ENCODE measurements around the gene C16orf95.
"Not testable (repeated sequence)": the region's sequence is repeated elsewhere in the genome, so short reads cannot be mapped to it uniquely, and the experiment has no call there.

Gene C16orf95

GRCh38 chr16:87316923-87317749 is at the start of gene C16orf95:
C16orf95 (minus strand) TSS chr16:87317392; CDS start chr16:87317242, 150 bp downstream.
- peak; percentile 96 to 97 for DNase-seq (ENCODE audit: low read depth in 2 of 2, low spot score in 1 of 2)

DNA sequence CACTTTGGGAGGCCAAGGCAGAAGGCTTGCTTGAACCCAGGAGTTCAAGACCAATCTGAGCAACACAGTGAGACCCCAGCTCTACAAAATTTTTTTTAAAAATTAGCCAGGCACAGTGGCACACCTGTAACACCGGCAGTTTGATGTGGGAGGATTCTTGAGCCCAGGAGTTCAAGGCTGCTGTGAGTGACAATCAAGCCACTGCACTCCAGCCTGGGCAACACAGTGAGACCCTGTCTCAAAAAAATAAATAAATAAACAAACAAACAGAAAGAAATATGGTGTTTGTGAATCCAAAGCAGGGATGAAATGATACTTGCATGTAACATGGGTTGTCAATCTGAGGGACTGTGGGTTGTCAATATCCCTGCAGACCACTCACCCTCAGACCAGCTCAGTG is 49.7 kb upstream of the C16orf95 start:
- no peak for DNase-seq (ENCODE audit: low read depth in 2 of 2, low spot score in 1 of 2)

DNA sequence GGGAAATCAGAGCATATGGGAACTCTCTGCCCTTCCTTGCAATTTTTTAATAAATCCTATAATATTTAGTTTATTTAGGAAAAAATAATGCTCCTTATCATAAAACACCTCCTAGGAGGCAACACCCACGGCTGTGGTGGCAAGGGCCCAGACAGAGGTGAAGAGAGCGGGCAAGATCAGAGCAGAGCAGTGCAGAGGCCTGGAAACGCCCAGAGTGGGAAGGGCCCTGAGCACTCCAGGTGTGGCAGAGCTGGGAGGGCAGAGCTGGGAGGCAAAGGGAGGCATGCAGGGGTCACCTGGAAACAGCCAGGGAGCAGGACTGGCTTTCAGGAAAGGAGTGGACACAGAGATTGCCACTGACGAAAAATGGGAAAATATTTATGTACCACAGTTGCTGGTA is 49.1 kb upstream of the C16orf95 start:
- DNase-seq (ENCODE audit: low read depth in 2 of 2, low spot score in 1 of 2): no peak

- DNase-seq (ENCODE audit: low read depth in 2 of 2, low spot score in 1 of 2): no peak
Measured at GRCh38 chr16:87365021-87365713, 48.0 kb upstream of the C16orf95 start.

DNA sequence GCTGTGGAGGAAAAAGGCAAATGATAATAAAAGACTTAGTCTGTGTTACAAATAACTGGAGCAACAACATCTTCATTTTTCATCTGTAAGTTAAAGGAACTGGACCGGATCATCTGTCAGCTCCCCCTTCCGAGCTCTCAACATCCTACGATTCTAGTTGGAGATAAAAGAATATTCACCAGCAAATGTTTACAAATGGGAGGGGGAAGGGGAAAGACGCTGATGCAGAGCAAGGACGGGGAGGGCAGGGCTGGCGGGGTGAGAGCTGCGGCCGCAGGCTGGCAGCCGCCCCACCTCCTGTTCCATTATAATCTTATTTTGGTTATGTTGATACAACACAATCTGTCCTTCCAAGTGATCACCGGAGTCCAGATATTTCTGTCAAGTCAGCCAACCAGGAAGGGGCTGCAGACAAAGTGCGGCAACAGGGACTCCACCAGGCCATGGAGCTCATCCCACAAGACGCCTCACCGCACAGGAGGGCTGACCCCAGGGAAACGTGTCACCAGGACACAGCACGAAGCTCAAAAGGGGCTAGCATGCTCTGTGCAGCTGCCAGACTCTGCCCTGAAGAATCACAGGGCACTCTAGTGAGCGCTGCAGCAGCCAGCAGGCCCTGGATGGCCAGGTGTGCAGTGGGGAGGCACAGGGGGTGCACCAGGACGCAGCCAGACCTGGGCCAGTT is 46.7 kb upstream of the C16orf95 start:
- DNase-seq (ENCODE audit: low read depth in 2 of 2, low spot score in 1 of 2): no peak

- not testable (repeated sequence) for DNase-seq (ENCODE audit: low read depth in 2 of 2, low spot score in 1 of 2)
Measured at GRCh38 chr16:87362828-87363559, 45.8 kb upstream of the C16orf95 start.

GRCh38 chr16:87361916-87362619 is 44.9 kb upstream of the C16orf95 start:
- no peak for DNase-seq (ENCODE audit: low read depth in 2 of 2, low spot score in 1 of 2)

- no peak for DNase-seq (ENCODE audit: low read depth in 2 of 2, low spot score in 1 of 2)
Measured at GRCh38 chr16:87360862-87361610, 43.8 kb upstream of the C16orf95 start.

DNA sequence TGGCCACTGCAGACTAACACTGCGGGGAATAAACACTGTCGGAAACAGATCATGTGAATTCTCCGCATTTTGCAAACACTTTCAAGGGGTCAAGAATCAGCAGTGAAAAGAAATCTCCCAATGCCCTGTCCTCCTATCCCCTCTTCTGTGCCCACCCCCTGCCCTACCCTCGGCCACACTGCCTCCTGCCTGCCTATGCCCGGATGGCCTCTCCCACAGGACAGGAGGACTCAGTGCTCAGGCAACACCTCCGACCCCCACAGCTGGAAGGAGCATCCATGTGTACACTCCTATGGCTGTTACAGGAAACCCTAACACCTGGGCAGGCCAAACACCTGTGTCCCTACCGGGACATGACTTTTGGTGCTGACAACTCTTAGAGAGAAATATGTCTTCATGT is 41.9 kb upstream of the C16orf95 start:
- no peak for DNase-seq (ENCODE audit: low read depth in 2 of 2, low spot score in 1 of 2)

DNA sequence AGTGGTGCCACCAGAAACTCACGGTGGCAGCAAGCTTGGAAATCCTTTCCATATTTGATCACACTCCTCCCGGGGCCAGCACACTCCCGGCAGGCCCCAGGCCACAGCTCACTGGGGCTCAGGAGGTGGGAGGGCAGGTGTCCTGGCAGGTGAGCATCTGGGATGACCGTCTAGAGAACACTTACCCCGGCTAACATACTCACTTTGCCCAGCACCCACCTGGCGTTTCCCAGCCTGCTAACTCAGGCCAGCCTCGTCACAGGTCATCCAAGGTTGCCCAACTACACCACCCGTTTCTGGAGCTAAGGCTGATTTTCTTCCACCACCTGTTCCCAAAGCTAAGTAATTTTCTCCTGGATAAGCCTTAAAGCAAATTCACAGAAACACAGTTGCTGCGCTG is 41.5 kb upstream of the C16orf95 start:
- DNase-seq (ENCODE audit: low read depth in 2 of 2, low spot score in 1 of 2): no peak

GRCh38 chr16:87358250-87358649 is 41.1 kb upstream of the C16orf95 start:
- DNase-seq (ENCODE audit: low read depth in 2 of 2, low spot score in 1 of 2): no peak

GRCh38 chr16:87356491-87356853 is 39.3 kb upstream of the C16orf95 start:
- no peak for DNase-seq (ENCODE audit: low read depth in 2 of 2, low spot score in 1 of 2)

DNA sequence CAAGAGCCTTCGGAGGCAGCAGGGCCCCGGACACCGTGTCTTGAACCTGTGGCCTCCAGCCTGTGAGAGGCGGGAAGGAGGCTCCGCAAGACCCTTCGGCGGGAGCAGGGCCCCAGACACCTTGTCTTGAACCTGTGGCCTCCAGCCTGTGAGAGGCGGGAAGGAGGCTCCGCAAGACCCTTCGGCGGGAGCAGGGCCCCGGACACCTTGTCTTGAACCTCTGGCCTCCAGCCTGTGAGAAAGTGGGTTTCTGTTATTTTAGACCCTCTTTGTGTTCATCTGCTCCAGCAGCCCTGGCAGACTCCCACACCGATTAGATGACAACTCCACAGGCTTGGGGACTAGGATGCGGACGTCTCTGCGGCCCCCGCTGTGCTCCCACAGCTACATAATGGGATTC is 36.4 kb upstream of the C16orf95 start:
- DNase-seq (ENCODE audit: low read depth in 2 of 2, low spot score in 1 of 2): no peak

- DNase-seq (ENCODE audit: low read depth in 2 of 2, low spot score in 1 of 2): no peak
Measured at GRCh38 chr16:87352818-87353217, 35.6 kb upstream of the C16orf95 start.

DNA sequence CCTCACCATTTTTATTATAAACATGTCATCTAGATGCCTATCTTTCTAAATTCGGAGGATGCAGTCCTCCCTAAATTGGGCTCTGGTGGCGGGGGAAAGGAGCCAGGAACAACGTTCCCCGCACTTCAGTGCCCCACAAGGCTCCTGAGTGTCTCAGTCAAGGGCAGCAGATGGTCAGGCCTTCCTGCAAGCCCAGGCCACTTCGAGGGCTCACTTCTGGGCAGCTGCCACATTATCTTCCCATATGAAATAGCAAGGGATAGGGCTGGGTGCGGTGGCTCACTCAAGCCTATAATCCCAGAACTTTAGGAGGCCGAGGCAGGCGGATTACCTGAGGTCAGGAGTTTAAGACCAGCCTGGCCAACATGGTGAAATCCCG is 34.1 kb upstream of the C16orf95 start:
- no peak for DNase-seq (ENCODE audit: low read depth in 2 of 2, low spot score in 1 of 2)

GRCh38 chr16:87350681-87351319 is 33.6 kb upstream of the C16orf95 start:
- no peak for DNase-seq (ENCODE audit: low read depth in 2 of 2, low spot score in 1 of 2)

GRCh38 chr16:87350031-87350430 is 32.8 kb upstream of the C16orf95 start:
- no peak for DNase-seq (ENCODE audit: low read depth in 2 of 2, low spot score in 1 of 2)

- no peak for DNase-seq (ENCODE audit: low read depth in 2 of 2, low spot score in 1 of 2)
Measured at GRCh38 chr16:87348616-87349157, 31.5 kb upstream of the C16orf95 start.

DNA sequence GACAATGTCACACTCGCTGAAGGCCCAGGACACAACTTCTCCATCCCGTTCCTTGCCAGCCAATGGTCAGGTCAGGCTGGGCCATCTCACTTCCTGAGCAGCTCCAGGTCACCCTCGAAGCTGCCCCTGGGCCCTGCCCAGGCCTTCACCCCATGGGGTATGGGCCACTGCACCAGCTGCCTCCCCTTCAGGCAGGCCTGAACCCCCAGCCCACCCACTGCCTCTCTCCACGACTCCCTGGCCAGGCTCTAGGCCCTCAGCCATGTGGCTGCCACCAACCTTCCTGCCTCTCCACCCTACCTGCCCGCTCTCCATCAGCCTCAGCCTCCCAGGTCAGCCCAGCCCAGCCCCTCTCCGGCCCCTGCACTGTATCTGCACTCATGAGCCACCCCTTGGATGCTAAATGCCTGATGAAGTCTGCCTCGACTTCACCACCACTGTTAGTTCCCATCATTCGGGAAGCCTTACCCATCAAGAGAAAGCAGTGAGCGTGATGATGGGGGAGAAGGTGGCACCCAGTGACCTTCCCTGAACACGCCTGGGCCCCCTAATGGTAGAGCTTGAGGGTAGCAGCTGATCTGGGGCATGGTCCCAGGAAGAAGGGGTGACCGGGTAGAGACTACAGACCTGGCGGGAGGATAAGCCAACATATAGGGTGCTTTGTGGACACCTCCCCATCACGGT is 30.9 kb upstream of the C16orf95 start:
- no peak for DNase-seq (ENCODE audit: low read depth in 2 of 2, low spot score in 1 of 2)
